Activated T-cell treated with anti-CD3 and anti-CD28 coated beads for 48 hours (primary cell): ENCODE data around the gene THAP7.

Source experiments
- DNase-seq: peaks from one replicate; pipeline ENCODE4 v3.0.0-alpha.2; 2020; ENCODE audit warnings: low read depth

THAP7 gene

GRCh38 chr22:21031545-21032036, 29.7 kb upstream of the THAP7 start:
- no peak for DNase-seq

GRCh38 chr22:21030621-21031544, 29.0 kb upstream of the THAP7 start:
- DNase-seq: no peak

- no peak for DNase-seq
Measured at GRCh38 chr22:21030032-21030431, 28.1 kb upstream of the THAP7 start.

GRCh38 chr22:21029486-21030025, 27.6 kb upstream of the THAP7 start:
- no peak for DNase-seq

- no peak for DNase-seq
Measured at GRCh38 chr22:21028277-21029251, 26.6 kb upstream of the THAP7 start.

- no peak for DNase-seq
Measured at GRCh38 chr22:21026783-21027692, 25.1 kb upstream of the THAP7 start.

- no peak for DNase-seq
Measured at GRCh38 chr22:21025763-21026755, 24.1 kb upstream of the THAP7 start.

- DNase-seq: no peak
Measured at GRCh38 chr22:21025266-21025665, 23.3 kb upstream of the THAP7 start.

- no peak for DNase-seq
Measured at GRCh38 chr22:21022955-21023614, 21.2 kb upstream of the THAP7 start.

GRCh38 chr22:21022507-21022906, 20.6 kb upstream of the THAP7 start:
- no peak for DNase-seq

GRCh38 chr22:21020802-21021429, 19.0 kb upstream of the THAP7 start:
- no peak for DNase-seq

- no peak for DNase-seq
Measured at GRCh38 chr22:21018314-21018713, 16.4 kb upstream of the THAP7 start.

GRCh38 chr22:21016644-21017420, 14.9 kb upstream of the THAP7 start:
- no peak for DNase-seq

- DNase-seq: no peak
Measured at GRCh38 chr22:21015466-21016006, 13.6 kb upstream of the THAP7 start.

- DNase-seq: no peak
Measured at GRCh38 chr22:21014726-21015465, 13.0 kb upstream of the THAP7 start, which contains the start of gene P2RX6. P2RX6 (plus strand) TSS chr22:21015165; CDS start chr22:21015175, 10 bp downstream.

- peak; percentile 86 for DNase-seq
Measured at GRCh38 chr22:21014202-21014725, 12.3 kb upstream of the THAP7 start.
